DMS114 treated with DMSO at 0.1 percent for 48 hours (cell line): ENCODE results near the gene JUP.
"Not testable (repeated sequence)": the region's sequence is repeated elsewhere in the genome, so short reads cannot be mapped to it uniquely, and the experiment has no call there.

ENCODE experiments used
- DNase-seq: peaks from one replicate; lab custom pipeline; 2025; ENCODE audit not compliant: unreplicated experiment; lab: John Stamatoyannopoulos, UW

Gene JUP

DNA sequence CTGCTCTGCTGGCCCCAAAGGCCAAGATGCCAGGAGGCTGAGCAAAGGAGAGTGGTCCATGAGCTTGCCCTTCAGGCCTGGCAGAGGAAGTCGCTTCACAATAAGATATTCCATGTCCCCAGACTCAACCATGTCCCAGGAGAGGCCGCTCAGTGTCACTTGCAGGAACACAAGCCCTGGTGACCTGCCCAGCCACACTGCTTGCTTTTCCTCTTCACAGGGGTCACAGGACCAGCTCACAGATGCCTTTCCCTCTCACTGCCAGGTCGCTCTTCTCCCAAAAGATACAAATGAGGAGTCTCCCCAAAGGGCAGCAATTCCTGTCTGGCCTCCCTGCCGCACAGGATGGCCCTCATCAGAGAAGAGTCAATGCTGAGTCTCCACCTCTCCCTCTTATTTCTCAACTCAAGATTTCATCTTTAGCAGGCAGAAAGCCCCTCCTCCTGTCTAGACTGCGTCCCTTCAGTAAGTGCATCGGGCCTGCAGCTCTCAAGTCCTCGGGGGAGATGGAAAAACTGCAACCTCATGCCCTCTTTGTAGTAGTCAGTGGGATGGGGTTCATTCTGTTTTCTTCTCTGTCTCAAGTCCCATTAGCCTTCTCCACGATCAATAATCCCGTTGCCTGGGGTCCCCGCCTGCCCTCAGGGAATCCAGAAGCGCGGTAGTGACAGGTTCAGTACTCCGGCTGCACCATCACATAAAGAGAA is 5.0 kb downstream of the JUP start:
- no peak for DNase-seq

- DNase-seq = no peak
These were observed 6.6 kb downstream of the JUP start for GRCh38 chr17:41779954-41780353.

GRCh38 chr17:41777574-41778188 is 8.8 kb downstream of the JUP start:
- no peak for DNase-seq

GRCh38 chr17:41777157-41777573 is 9.3 kb downstream of the JUP start:
- no peak for DNase-seq

GRCh38 chr17:41776262-41776900 is 10.1 kb downstream of the JUP start:
- DNase-seq = not testable (repeated sequence)

- no peak for DNase-seq
These were observed 10.9 kb downstream of the JUP start for GRCh38 chr17:41775394-41776226.

- no peak for DNase-seq
These were observed 12.7 kb downstream of the JUP start for GRCh38 chr17:41773731-41774193.

DNA sequence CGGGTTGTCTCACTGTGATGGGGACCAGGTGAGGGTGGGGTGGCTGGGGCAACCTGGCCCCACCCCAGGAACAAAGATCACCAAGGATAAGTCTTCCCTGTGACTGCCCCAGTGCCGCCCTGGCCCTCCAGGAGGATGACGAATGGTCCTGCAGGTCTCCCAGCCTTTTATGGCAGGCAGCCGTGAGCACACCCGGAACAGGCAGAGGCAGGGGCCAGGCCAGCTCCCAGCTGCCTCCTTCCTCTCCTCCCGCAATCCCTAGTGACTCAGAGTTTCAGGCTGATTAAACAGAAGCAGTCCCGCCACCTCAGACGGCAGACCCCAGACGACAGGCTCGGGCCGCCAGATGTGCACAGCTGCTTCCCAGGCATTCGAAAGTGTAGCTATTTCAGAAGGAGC is 13.3 kb downstream of the JUP start:
- DNase-seq = no peak

DNA sequence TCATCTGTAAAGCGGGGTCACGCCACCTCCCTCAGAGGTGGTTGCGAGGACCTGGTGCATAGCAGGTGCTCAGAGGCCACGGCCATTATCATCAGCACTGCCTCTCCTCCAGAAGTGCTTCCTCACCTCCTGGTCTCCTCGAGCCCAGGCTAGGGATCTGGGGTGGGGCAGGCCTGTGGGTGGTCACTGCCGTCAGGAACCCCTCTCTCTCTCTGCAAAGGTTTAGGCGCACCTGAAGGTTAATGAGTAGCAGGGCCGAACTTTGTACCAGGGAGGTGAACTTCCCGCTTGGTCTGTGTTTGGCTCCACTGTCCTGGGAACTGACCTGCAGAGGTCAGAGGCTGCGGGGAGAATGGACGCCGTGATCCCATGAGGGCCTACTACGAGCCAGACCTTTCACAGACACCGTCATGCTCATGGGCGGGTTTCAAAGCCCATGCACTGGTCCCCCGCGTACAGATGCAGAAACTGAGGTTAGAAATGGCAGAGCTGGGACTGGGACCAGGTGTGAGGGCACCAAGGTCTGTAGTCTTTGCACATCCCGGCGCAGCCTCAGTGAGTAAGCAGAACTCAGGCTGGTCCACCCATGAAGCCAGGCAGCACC is 13.8 kb downstream of the JUP start:
- no peak for DNase-seq

GRCh38 chr17:41772218-41772585 is 14.3 kb downstream of the JUP start:
- no peak for DNase-seq

GRCh38 chr17:41771389-41772206 is 14.9 kb downstream of the JUP start:
- no peak for DNase-seq

DNA sequence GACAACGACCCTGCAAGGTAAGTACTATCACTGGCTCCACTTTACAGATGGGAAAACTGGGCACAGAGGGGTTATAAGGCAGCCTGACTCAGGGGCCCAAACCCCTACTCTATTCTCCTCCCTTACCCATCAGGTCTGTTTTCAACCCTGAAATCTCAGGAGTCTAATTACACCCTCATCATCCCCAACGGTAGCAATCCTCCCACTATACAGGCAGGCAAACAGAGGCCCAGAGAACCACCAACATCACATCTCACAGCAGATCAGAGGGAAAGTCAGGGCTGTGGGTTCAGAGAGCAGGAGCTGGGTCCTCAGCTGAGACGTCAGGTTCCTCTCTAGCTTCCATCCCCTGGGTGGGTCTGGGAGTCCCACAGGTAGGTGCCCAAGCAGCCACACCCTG is 16.5 kb downstream of the JUP start:
- DNase-seq = no peak

GRCh38 chr17:41769346-41769862 is 17.1 kb downstream of the JUP start:
- no peak for DNase-seq

GRCh38 chr17:41768682-41769288 is 17.7 kb downstream of the JUP start:
- DNase-seq = no peak

DNA sequence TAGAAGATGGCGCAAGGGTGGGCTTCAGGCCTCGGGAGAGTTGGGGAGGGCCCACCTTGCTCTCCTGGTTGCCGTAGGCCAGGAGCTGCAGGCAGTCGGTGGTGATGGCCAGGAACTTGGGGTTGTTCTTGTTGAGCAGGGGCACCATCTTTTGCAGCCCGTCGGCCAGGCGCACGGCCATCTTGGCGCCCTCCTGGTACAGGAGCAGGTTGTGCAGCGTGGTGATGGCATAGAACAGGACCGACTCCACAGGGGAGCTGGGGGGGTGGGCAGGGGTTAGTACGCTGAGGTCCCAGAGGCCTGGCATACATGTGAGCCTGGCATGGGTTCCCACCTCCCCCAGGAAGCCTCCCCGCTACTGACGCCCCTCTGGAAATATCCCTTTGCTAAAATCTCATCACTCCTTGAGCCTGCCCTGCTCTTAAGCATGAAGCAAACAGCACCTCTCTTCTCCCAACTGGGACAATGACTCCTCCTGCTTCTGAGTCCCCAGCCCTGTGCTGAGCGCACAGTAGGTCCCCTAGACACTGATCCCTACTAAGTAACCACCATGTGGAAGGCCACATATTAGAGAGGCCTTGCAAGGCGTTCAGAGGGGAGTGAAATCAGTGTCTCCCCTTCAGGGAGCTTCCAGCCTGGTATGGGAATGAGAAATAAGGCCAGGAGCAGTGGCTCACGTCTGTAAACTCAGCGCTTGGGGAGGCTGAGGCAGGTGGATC is 19.0 kb downstream of the JUP start:
- no peak for DNase-seq

DNA sequence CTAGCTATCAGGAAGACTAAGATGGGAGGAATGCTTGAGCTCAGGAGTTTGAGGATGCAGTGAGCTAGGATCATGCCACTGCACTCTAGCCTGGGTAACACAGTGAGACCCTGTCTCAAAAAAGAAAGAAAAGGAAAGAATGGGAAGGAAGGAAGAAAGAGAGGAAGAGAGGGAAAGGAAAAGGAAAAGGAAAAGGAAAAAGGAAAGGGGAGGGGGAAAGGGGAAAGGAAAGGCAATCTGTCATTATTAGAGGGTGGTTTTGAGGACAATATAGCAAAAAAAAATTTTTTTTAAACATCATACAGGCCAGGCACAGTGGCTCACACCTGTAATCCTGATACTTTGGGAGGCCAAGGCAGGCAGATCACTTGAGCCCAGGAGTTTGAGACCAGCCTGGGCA is 20.4 kb downstream of the JUP start:
- no peak for DNase-seq

- no peak for DNase-seq
These were observed 23.2 kb downstream of the JUP start for GRCh38 chr17:41763327-41763726.

- DNase-seq = no peak
These were observed 23.7 kb downstream of the JUP start for GRCh38 chr17:41762841-41763240.

DNA sequence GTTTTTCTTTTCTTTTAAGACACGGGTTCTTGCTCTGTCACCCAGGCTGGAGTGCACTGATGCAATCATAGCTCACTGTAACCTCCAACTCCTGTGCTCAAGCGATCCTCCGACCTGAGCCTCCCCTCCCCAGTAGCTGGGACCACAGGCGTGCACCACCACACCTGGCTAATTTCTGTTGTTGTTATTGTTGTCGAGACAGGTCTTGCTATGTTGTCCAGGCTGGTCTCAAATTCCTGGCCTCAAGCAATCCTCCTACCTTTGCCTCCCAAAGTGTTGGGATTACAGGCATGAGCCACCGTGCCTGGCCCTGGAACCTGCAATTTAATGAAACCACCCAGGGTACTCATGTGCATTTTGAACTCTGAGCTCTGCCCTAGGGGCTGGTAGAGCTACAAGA is 24.1 kb downstream of the JUP start:
- no peak for DNase-seq
